Activated naive CD8-positive, alpha-beta T cell treated with anti-CD3 and anti-CD28 coated beads for 36 hours (primary cell): ENCODE data around the gene DCTPP1. TPM values are rescaled to one million over a fixed set of nuclear protein-coding genes. Genes with fewer than 3 reads are reported as not detected.
"Not testable (repeated sequence)": the region's sequence is repeated elsewhere in the genome, so short reads cannot be mapped to it uniquely, and the experiment has no call there.

Experiments used
- DNase-seq: peaks from one replicate; pipeline ENCODE4 v3.0.0; 2021
- H3K27ac Mint-ChIP-seq: one replicate; pipeline ENCODE4 v1.8.0; 2022; ENCODE audit warnings: mild to moderate bottlenecking, moderate library complexity, mixed read lengths
- H3K27me3 Mint-ChIP-seq: one replicate; pipeline ENCODE4 v1.8.0; 2022; ENCODE audit warnings: mild to moderate bottlenecking, mixed read lengths
- H3K36me3 Mint-ChIP-seq: one replicate; pipeline ENCODE4 v1.8.0; 2021; ENCODE audit warnings: mild to moderate bottlenecking, mixed read lengths
- H3K4me1 Mint-ChIP-seq: one replicate; pipeline ENCODE4 v1.8.0; 2021; ENCODE audit warnings: mixed read lengths
- H3K4me3 Mint-ChIP-seq: one replicate; pipeline ENCODE4 v1.8.0; 2022; ENCODE audit warnings: mild to moderate bottlenecking, moderate library complexity, mixed read lengths
- H3K9me3 Mint-ChIP-seq: one replicate; pipeline ENCODE4 v1.8.0; 2022; ENCODE audit warnings: mixed read lengths
- total RNA-seq, 2 experiments: library from RNA; stranded (reverse); gene quantifications; one replicate each; pipeline ENCODE4 v1.2.3, GENCODE V29; 2021

The DCTPP1 gene
- 100 to 1,000 TPM; 181 to 183 TPM for total RNA-seq

- H3K9me3 Mint-ChIP-seq, result no peaks in the 10 kb centered on the region
Observed at GRCh38 chr16:30429678-30430427, at the start of gene DCTPP1. Gene DCTPP1 (minus strand): TSS chr16:30430030. CDS start chr16:30429980, 50 bp downstream.

DNA sequence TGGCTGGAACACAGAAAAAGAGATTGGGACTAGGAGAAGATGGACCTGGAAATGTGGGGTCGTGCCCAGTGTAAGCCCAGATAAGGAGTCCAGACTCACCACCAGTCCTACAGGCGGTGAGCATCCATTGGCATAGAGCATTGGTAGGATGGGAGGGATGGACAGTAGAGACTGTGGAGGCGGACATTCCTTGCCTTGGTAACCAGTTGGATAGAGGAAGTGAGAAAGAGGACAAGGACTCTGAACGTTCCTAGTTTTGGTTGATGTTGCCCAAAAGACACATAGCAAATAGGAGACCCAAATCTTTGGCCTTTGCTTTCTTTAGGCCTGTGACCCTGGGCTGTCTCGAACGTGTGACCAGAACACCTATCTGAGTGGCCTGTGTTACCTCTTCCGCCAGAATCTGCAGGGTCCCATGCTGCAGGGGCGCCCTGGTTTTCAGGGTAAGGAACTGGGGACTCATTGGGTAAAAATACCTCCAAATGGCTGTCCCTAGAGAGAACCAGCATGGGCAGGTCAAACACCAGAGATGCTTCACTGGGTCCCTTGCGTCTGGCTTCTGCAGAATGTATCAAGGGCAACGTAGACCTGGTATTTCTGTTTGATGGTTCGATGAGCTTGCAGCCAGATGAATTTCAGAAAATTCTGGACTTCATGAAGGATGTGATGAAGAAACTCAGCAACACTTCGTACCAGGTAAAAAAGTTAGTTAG, 49.1 kb upstream of the DCTPP1 start:
- peak overlapping the region; percentile 59 for H3K27ac Mint-ChIP-seq
- no peak overlapping the region for H3K4me3 Mint-ChIP-seq
- peaks cover 57% of the 10 kb centered on the region for H3K4me1 Mint-ChIP-seq
- H3K36me3 Mint-ChIP-seq, result peaks cover 75% of the 10 kb centered on the region
- no peaks in the 10 kb centered on the region for H3K9me3 Mint-ChIP-seq
- no peaks in the 10 kb centered on the region for H3K27me3 Mint-ChIP-seq
- no peak for DNase-seq

More at GRCh38 chr16:30429678-30430427, at the start of gene DCTPP1:
- Mint-ChIP-seq H3K36me3 (peaks cover 28% of the 10 kb centered on the region), H3K27ac (no peak within 1 kb of the TSS), H3K4me3 (no peak within 1 kb of the TSS), H3K4me1 (peaks cover 24% of the 10 kb centered on the region), H3K27me3 (no peaks in the 10 kb centered on the region)
- peak; percentile 95 for DNase-seq

DNA sequence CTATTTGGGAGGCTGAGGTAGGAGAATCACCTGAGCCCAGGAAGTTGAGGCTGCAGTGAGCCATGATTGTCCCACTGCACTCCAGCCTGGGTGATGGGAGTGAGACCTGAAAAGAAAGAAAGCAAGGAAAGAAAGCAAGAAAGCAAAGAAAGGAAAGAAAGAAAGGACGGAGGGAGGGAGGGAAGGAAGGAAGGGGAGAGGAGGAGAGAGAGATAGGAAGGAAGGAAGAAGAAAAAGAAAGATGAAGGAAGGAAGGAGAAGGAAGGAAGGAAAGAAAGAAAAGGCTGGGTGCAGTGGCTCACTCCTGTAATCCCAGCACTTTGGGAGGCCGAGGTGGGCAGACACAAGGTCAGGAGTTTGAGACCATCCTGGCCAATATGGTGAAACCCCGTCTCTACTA, 47.9 kb upstream of the DCTPP1 start:
- H3K4me1 Mint-ChIP-seq, result peaks cover 53% of the 10 kb centered on the region
- not testable (repeated sequence) for H3K4me3 Mint-ChIP-seq, H3K9me3 Mint-ChIP-seq, DNase-seq, H3K27me3 Mint-ChIP-seq
- H3K27ac Mint-ChIP-seq, result peak overlapping the region; percentile 68
- H3K36me3 Mint-ChIP-seq, result peaks cover 78% of the 10 kb centered on the region

GRCh38 chr16:30476991-30477390, 47.2 kb upstream of the DCTPP1 start:
- DNase-seq, result no peak
- H3K4me3 Mint-ChIP-seq, result no peak overlapping the region
- H3K9me3 Mint-ChIP-seq, result no peaks in the 10 kb centered on the region
- peaks cover 78% of the 10 kb centered on the region for H3K36me3 Mint-ChIP-seq
- H3K4me1 Mint-ChIP-seq, result peaks cover 53% of the 10 kb centered on the region
- no peaks in the 10 kb centered on the region for H3K27me3 Mint-ChIP-seq
- peak overlapping the region; percentile 68 for H3K27ac Mint-ChIP-seq

GRCh38 chr16:30474684-30475083, 44.9 kb upstream of the DCTPP1 start:
- DNase-seq, result no peak
- Mint-ChIP-seq H3K9me3 (no peaks in the 10 kb centered on the region), H3K27ac (peak overlapping the region; percentile 82), H3K27me3 (no peaks in the 10 kb centered on the region), H3K36me3 (peaks cover 61% of the 10 kb centered on the region), H3K4me3 (peak overlapping the region; percentile 91), H3K4me1 (peaks cover 56% of the 10 kb centered on the region)

- Mint-ChIP-seq H3K4me1 (peaks cover 61% of the 10 kb centered on the region), H3K9me3 (no peaks in the 10 kb centered on the region), H3K36me3 (peaks cover 61% of the 10 kb centered on the region), H3K27ac (peak overlapping the region; percentile 95), H3K27me3 (no peaks in the 10 kb centered on the region), H3K4me3 (peak overlapping the region; percentile 91)
- DNase-seq, result no peak
Observed at GRCh38 chr16:30474074-30474452, 44.2 kb upstream of the DCTPP1 start.

- no peaks in the 10 kb centered on the region for H3K9me3 Mint-ChIP-seq
- peaks cover 57% of the 10 kb centered on the region for H3K36me3 Mint-ChIP-seq
- DNase-seq, result peak; percentile 81
- no peaks in the 10 kb centered on the region for H3K27me3 Mint-ChIP-seq
- H3K4me1 Mint-ChIP-seq, result peaks cover 57% of the 10 kb centered on the region
- H3K4me3 Mint-ChIP-seq, result peak overlapping the region; percentile 91
- H3K27ac Mint-ChIP-seq, result peak overlapping the region; percentile 95
Observed at GRCh38 chr16:30473231-30474073, 43.6 kb upstream of the DCTPP1 start.

GRCh38 chr16:30472328-30472942, 42.6 kb upstream of the DCTPP1 start, which contains the start of gene ITGAL:
Gene ITGAL (plus strand): TSS chr16:30472742. CDS start chr16:30472838, 96 bp downstream.
- Mint-ChIP-seq H3K4me3 (peak within 1 kb of the TSS; percentile 91), H3K27me3 (no peaks in the 10 kb centered on the region), H3K27ac (peak within 1 kb of the TSS; percentile 95), H3K9me3 (no peaks in the 10 kb centered on the region), H3K36me3 (peaks cover 48% of the 10 kb centered on the region), H3K4me1 (peaks cover 51% of the 10 kb centered on the region)
- peak; percentile 86 for DNase-seq

- peaks cover 48% of the 10 kb centered on the region for H3K4me1 Mint-ChIP-seq
- no peaks in the 10 kb centered on the region for H3K9me3 Mint-ChIP-seq
Observed at GRCh38 chr16:30470632-30470995, 40.8 kb upstream of the DCTPP1 start.

DNA sequence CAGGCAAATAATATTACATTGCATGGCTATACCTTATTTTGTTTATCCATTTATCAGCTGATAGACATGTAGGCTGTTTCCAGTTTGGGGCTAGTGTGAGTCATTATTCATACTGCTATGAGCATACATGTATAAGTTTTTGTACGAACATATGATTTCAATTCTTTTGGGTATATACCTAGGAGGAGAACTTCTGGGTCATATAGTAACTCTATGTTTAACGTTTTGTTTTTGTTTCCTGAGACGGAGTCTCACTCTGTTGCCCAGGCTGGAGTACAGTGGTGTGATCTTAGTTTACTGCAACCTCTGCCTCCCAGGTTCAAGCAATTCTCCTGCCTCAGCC, 40.3 kb upstream of the DCTPP1 start:
- Mint-ChIP-seq H3K36me3 (peaks cover 26% of the 10 kb centered on the region), H3K27me3 (no peaks in the 10 kb centered on the region), H3K4me3 (peak overlapping the region; percentile 34), H3K4me1 (peaks cover 46% of the 10 kb centered on the region), H3K9me3 (no peaks in the 10 kb centered on the region), H3K27ac (peak overlapping the region; percentile 94)
- no peak for DNase-seq

More at GRCh38 chr16:30470632-30470995, 40.8 kb upstream of the DCTPP1 start:
- Mint-ChIP-seq H3K4me3 (no peak overlapping the region), H3K27ac (peak overlapping the region; percentile 94), H3K36me3 (peaks cover 30% of the 10 kb centered on the region), H3K27me3 (no peaks in the 10 kb centered on the region)
- no peak for DNase-seq

DNA sequence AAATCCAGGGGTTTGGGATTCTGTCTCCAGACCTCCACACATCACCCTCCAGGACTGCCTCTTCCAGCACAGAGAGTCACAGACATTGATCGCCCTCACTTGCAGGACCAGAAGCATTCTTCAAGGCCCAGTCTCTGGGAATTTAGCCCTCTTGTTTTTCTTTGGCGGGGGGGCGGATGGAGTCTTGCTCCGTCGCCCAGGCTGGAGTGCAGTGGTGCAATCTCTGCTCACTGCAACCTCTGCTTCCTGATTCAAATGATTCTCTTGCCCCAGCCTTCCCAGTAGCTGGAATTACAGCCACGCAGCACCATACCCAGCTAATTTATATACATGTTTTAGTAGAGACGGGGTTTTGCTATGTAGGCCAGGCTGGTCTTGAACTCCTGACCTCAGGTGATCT, 34.2 kb upstream of the DCTPP1 start:
- peaks cover 2% of the 10 kb centered on the region for H3K9me3 Mint-ChIP-seq
- DNase-seq, result no peak
- no peak overlapping the region for H3K4me3 Mint-ChIP-seq
- H3K27ac Mint-ChIP-seq, result no peak overlapping the region
- H3K27me3 Mint-ChIP-seq, result no peaks in the 10 kb centered on the region
- H3K4me1 Mint-ChIP-seq, result peaks cover 48% of the 10 kb centered on the region
- peaks cover 2% of the 10 kb centered on the region for H3K36me3 Mint-ChIP-seq

DNA sequence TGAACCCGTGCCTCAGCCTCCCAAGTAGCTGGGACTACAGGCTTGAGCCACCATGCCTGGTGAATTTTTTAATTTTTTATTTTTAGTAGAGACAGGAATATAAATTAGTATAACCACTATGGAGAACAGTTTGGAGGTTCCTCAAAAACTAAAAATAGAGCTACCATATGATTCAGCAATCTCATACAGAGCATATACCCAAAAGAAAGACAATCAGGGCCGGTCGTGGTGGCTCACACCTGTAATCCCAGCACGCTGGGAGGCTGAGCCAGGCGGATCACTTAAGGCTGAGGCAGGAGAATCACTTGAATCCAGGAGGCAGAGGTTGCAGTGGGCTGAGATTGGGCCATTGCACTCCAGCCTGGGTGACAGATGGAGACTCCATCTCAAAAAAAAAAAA, 31.6 kb upstream of the DCTPP1 start:
- DNase-seq, H3K36me3 Mint-ChIP-seq, H3K27me3 Mint-ChIP-seq, H3K9me3 Mint-ChIP-seq, H3K4me3 Mint-ChIP-seq: not testable (repeated sequence)
- peaks cover 70% of the 10 kb centered on the region for H3K4me1 Mint-ChIP-seq
- H3K27ac Mint-ChIP-seq, result peak overlapping the region; percentile 34

- Mint-ChIP-seq H3K9me3 (peaks cover 2% of the 10 kb centered on the region), H3K27ac (peak overlapping the region; percentile 95), H3K36me3 (peaks cover 4% of the 10 kb centered on the region), H3K27me3 (peaks cover 3% of the 10 kb centered on the region), H3K4me3 (no peak overlapping the region), H3K4me1 (peaks cover 67% of the 10 kb centered on the region)
- no peak for DNase-seq
Observed at GRCh38 chr16:30459456-30459855, 29.6 kb upstream of the DCTPP1 start.

- Mint-ChIP-seq H3K4me1 (peaks cover 70% of the 10 kb centered on the region), H3K27ac (peak overlapping the region; percentile 95), H3K4me3 (peak overlapping the region; percentile 55), H3K36me3 (peaks cover 4% of the 10 kb centered on the region), H3K27me3 (peaks cover 3% of the 10 kb centered on the region), H3K9me3 (peaks cover 2% of the 10 kb centered on the region)
- peak; percentile 94 for DNase-seq
Observed at GRCh38 chr16:30458561-30459394, 28.9 kb upstream of the DCTPP1 start.
